RWPE1 (cell line): ENCODE data around the gene AUH.
A peak's percentile ranks its signal among the peaks of the same experiment; 100 is the strongest.

Source experiments
- CTCF ChIA-PET: fragments of 350-600 bp; sonication (Branson Sonifier 250); formaldehyde crosslinking; extraction: SDS; loops from one replicate; lab custom pipeline; 2021; lab: Yijun Ruan, JAX
- POLR2A ChIA-PET: fragments of 400-600 bp; formaldehyde crosslinking; extraction: SDS; loops from one replicate; lab custom pipeline; 2020; ENCODE audit warnings: antibody characterized with exemption; ENCODE audit not compliant: low non-redundant PET; lab: Yijun Ruan, JAX
- DNase-seq: peaks from one replicate; pipeline ENCODE4 v3.0.0; 2012; ENCODE audit warnings: low spot score
- H3K27ac ChIP-seq: fragments of 450-650 bp; 2 replicates; pipeline ENCODE4 v1.5.1; 2017
- TF ChIP-seq, protein P1 (sequence below): fragments of 450-650 bp; conservative IDR thresholded peaks from 2 replicates; pipeline ENCODE4 v1.5.1; 2017; ENCODE audit warnings: low read depth, mild to moderate bottlenecking

The AUH gene

DNA sequence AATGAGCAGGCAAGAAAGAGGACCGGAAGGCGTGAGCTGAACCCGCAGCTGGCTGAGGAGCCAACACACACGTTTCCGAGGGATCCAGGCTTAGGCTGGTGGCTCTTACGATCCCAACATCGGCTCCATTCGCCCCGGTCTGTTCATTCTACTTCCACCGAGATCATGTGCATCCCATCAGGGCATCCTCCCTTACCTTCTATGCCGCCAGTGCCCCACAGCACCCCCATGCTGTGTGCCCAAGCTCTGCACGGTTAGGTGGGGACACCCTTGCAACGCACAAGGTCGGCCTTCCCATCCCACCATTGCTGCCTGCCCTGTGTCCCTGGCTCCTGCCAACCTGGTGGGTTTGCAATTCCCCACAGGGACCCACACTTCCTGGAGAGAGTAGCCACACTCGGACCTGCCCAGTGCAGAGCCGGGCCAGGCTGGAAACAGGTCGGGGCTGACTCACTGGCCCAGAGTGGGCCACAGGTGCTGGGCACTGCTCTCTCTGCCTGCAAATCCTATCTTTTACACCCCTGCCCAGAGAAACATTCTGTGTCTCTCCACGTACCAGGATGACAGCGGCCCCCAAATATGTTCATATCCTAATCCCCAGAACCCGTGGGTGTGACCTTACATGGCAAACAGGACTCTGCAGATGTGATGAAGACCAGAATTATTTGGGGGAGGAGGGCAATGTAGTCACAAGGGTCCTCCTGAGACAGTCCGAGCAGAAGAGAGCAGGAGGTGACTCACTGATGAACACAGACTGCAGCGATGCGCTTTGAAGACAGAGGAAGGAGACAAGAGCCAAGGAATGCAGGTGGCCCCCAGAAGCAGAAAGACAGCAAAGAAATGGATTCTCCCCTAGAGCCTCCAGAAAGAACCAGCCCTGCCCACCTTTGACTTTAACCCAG, 182.2 kb downstream of the AUH start:
- TF ChIP-seq, protein P1, sequence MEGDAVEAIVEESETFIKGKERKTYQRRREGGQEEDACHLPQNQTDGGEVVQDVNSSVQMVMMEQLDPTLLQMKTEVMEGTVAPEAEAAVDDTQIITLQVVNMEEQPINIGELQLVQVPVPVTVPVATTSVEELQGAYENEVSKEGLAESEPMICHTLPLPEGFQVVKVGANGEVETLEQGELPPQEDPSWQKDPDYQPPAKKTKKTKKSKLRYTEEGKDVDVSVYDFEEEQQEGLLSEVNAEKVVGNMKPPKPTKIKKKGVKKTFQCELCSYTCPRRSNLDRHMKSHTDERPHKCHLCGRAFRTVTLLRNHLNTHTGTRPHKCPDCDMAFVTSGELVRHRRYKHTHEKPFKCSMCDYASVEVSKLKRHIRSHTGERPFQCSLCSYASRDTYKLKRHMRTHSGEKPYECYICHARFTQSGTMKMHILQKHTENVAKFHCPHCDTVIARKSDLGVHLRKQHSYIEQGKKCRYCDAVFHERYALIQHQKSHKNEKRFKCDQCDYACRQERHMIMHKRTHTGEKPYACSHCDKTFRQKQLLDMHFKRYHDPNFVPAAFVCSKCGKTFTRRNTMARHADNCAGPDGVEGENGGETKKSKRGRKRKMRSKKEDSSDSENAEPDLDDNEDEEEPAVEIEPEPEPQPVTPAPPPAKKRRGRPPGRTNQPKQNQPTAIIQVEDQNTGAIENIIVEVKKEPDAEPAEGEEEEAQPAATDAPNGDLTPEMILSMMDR = no peak
- DNase-seq = peak; percentile 50
- ChIA-PET CTCF (no interaction called here), POLR2A (no interaction called here)
- H3K27ac ChIP-seq = peak overlapping the region; percentile 99

DNA sequence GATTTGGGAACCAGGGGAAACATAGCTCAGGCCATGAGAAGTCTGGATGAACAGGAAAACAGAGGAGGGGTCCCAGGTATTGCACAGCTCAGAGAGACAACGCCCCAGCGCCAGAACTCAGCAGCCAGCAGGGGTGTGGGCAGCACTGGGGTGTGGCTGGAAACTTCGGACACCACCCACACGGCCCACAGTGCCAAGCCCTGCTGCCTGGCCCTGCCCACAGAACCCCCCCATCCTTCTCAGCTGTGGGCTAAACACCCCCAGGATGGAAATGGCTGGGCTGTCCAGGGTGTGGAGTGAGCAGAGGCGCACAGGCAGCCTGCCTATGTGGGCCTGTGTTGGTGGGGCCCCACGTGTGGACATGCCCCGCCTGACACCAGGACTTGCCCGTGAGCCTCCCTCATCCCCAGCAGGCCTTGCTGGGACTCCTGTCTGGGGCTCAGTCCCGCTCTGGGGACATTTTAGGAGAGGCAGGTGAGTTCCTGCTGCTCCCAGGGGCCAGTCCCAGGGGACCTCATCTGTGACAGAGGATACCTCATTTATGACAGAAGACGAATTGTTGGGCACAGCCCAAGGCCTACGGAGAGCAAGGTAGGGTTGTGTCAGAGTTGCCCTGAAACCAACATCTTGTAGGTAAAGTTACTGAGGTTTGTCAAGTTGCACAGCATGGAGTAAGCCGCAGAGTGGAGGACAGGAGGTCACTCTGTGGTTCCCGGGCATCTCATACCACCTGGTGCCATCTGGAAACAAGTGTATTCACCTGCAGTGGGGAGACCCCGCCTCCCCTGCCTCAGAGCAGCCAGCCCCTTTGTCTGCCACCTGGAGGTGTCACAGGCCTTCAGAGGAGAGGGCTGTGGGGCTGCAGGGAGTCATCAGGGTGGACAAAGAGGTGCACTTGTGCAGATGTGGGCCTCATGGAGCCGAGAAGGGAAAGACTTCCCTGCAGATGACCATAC, 183.2 kb downstream of the AUH start:
- H3K27ac ChIP-seq = peak overlapping the region; percentile 99
- TF ChIP-seq, protein P1 = no peak
- ChIA-PET CTCF (interaction anchor here (0.6 kb wide), 1 partner anchor 108 kb away, joined by 4 read pairs; no protein-coding TSS in a partner anchor), POLR2A (no interaction called here)
- DNase-seq = no peak

DNA sequence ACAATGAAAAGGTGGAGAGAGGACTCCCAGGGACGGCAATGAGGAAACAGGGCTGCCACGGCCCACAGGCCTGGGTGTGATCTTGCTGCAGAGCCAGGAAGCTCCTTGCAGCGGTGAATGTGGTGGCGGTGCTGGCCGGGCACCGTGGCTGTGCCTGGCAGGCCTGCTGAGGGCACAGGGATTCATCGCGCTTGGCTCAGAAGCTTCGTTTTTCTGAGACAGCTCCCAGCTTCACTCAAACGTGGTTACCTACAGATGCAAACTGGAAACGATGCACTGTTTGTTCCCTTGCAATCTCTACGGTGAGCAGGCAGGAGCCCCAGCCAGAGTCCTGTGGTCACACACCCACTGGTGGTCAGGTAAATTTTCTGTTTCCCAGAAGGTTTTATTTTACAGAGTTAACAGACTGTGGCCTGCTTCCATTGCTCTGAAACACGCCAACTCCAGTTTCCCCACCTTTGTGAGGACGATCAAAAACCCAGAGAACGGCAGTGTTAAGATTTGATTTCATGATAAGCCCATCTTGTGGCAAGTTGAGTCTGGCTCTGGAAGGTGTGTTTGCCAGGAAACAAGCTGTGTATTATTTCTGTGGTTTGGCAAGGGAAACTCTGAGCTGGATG, 183.9 kb downstream of the AUH start:
- POLR2A ChIA-PET = no interaction called here
- CTCF ChIA-PET = interaction anchor here (0.5 to 0.6 kb wide), 2 partner anchors 13 to 109 kb away, joined by 3 to 4 read pairs; no protein-coding TSS in a partner anchor
- TF ChIP-seq, protein P1 = no peak
- DNase-seq = peak; percentile 63
- peak overlapping the region; percentile 99 for H3K27ac ChIP-seq

DNA sequence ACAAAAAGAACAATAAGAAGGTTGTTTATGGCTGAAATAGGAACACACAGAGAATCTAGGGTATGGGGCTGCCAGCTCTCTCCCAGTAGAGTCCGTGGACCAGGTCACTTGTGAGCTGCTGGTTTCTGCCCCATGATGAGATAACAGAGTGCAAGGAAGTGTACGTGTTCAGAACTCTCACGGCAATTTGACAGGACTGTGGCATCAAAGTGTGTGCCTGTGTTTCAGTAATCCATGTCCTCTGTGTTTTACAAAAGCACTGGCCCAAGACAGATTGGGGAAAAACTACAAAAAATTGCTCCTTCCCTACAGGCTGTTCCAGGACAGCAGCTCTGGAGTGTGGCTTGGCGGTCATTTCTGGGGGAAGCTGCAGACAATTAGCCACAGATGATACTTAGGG, 184.6 kb downstream of the AUH start:
- POLR2A ChIA-PET = no interaction called here
- CTCF ChIA-PET = interaction anchor here (0.5 to 0.6 kb wide), 2 partner anchors 13 to 79 kb away, joined by 3 to 4 read pairs; no protein-coding TSS in a partner anchor

DNA sequence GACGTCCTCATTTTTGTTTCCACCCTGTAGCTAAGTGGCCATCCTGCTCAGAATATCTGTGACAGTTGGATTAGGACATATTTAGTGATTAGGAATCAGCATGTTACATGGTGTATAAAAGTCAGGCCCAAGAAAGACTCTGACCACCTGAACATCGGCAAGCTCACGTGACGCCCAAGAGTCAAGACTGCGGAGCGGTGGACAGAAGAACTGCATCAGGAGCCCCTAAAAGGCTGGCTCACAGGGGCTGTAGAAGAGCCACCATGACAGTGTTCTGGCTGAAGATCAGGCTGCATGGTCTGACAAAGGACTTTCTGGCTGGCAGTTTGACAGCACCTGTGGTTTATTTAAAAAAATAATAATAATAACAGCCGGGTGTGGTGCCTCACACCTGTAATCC, 185.3 kb downstream of the AUH start:
- peak overlapping the region; percentile 99 for H3K27ac ChIP-seq
- ChIA-PET CTCF (interaction anchor here (0.5 to 0.6 kb wide), 2 partner anchors 79 to 191 kb away, joined by 3 to 4 read pairs; no protein-coding TSS in a partner anchor), POLR2A (no interaction called here)
- no peak for DNase-seq
- TF ChIP-seq, protein P1 = no peak

More for the DNA sequence above, 184.6 kb downstream of the AUH start:
- peak overlapping the region; percentile 99 for H3K27ac ChIP-seq
- no peak for DNase-seq
- TF ChIP-seq, protein P1 = no peak
